ENCODE measurements around the gene TADA2B.

Gene TADA2B

DNA sequence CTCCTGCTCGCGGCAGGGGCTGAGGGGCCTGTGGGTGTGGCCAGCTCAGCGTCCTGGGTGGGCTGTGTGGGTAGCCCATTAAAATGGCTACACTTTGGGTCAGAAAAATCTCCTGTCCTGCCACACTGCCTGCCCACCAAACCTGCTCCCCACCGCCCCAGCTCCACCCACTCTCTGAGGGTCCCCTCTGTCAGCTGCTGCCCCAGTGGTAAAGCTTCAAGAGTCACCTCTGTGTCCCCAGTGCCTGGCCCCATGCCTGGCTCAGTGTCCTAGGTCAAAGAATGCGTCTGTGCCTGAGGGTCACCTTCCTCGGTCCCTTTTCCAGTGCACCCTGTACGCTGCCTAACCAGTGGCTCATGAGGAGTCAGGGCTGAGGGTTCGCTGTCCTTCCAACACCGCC lies 24.9 kb upstream of the TADA2B start:
- no peak for DNase-seq (ENCODE audit: low spot score)

DNA sequence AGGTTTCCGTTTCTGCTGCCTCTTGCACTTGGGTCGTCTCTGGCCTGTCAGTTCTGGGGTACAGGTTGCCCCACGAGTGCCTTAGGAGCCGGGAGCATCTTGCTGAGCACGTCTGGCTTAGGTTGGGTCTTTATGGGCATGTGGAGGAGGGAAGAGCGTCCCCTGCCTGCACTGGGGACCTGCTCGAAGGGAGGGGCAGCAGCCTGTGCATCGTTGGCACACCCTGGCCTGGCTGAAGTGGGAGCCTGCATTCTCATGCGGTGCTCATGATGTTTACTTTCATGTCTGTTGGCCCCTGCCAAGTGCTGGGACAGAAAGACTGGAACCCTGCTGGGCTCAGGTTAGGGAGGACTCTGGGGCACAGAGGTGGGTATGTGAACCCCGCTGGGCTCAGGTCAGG lies 23.8 kb upstream of the TADA2B start:
- no peak for DNase-seq (ENCODE audit: low spot score)

DNA sequence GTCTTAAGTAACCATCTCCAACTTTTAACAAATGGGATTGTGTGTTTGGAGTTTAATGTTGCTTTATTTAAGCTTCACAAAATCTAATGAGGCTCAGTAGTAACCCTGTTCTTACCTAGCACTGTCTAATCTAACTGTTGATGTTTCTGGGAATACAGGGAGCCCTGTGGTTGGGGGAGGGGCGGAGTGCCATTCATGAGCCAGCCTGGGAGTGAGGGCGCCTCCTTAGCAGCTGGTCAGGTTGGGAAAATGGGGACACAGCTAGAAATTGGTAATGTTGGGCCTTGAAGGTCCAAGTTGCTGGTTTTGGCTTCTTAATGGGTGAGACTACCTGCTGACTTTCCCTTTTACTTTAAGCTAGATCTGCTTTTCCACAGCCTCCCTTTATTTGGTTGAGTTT lies 22.9 kb upstream of the TADA2B start:
- DNase-seq (ENCODE audit: low spot score): no peak

DNA sequence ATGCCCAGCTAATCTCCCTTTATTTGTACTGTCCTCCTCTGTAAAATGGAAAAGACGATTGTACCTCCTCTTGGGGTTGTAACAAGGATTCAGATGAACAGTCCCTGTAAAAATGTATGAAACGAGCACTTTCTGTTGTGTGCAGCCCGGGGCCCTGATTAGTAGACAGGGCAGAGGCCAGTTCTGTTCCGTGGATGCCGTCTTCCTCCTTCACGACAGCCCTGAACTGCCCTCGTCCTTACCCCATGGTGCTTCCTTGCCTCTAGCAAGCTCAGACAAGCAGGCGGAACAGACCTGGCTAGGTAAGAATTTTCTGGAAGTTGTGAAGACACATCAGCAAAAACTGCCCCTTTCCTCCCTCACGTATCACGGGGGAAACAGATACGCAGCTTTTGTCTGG lies 22.3 kb upstream of the TADA2B start:
- DNase-seq (ENCODE audit: low spot score): no peak

DNA sequence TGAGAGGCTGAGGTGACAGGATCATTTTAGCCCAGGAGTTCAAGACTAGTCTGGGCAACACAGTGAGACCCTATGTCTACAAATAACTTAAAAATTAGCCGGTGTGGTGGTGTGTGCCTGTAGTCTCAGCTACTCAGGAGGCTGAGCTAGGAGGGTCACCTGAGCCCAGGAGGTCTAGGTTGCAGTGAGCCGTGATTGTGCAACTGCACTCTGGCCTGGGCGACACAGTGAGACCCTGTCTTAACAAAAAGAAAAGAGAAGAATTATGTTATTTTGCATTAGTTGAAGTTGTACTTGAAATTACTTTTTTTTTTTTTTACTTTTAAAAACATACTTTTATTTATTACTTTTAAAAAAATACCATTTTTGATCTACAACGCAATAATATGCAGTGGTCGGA lies 21.8 kb upstream of the TADA2B start:
- DNase-seq (ENCODE audit: low spot score): no peak

DNA sequence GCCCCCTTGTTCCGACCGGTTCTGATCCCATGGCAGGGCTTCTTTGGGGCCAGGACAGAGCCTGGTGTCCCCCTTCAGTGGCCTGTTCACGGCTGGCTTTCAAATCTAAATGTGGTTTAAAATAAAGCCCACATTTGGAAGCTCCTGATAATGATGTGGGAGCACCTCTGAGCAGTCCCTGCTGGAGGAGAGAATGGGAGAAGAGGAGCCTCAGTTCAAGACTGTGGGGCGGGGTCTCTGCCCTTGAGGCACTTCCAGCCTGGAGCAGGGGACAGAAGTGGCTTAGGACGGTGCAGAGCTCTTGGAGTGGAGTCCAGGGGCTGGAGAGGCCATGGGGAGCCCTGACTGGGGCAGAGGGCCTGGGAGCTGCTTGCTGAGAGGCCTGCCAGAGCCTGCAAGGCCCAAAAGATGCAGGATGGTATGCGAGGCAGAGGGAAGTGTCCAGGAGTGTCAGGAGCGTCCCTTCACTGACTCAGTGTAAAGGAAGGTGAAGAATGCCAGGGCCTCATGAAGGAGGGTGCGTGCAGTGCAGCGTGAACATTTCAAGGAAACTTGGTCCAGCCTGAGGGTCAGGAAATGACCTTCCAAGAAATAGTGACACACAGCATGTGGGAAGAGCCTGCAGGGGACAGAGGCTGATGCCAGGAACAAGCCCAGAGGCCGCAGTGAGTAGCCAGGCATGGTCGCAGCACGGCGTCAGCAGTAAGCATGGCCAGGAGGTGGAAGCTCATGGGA lies 21.1 kb upstream of the TADA2B start:
- no peak for DNase-seq (ENCODE audit: low spot score)

DNA sequence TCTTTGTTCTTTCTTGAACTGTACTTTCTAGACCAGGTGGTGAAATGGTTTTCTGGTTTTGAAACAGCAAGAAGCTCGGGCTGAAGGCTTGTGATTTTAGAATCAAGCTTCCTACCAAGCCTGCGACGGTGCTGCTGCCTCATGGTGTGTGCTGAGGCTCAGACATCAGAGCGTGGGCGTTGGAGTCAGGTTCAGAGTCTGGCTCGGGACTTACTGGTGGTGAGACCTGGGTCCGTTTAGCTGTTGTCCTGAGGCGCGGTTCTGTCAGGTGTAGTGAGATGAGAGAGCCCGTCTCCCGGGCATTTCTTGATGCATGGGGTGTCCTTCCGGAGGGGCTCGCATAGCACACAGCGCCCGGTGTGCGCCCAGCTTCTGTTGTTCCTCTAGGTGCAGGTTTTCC lies 19.7 kb upstream of the TADA2B start:
- no peak for DNase-seq (ENCODE audit: low spot score)

DNA sequence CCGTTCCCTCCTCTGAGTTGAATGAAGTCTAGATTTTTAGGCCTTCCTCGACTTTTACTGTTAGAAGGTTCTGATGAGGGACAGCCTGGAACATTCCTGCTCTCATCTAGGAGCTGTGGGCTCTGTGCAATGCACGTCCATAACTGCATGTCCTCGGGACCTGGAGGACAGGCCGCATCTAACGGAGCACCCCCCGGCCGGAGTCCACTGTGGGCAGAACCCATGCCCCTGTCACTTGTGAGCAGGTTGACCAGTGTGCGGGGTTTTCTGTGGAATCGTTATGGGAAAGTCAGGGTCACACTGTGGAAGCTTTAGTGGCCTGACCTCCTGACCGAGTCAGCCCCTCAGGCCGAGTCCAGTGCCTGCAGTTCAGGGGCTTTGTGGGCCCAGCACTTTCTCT lies 19.3 kb upstream of the TADA2B start:
- no peak for DNase-seq (ENCODE audit: low spot score)

DNA sequence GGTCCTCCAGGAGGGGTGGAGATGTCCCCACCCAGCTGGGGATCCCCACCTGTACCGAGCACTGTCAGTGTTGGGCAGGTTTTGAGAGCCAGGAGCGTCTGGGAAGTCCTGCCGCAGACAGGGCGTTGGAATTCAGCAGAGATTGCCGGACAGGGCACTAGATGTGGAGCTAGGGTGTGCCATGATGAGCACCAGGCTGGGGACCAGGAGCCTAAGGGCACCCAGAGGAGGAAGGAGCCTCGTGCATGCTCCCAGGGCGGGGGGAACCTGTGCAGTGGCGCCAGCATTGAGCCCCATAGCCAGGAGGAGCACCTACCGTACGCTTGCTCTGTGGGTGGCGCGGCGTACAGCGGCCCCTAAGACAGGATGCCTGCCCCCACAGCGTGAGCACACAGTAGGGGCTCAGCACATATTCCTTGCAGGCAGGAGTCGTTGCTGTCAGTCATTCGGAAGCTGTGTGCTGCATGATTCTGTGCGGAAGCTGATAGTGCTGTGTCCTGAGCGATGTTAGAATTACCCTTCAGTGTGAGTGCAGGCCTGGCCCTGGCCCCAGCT lies 18.8 kb upstream of the TADA2B start:
- no peak for DNase-seq (ENCODE audit: low spot score)

DNA sequence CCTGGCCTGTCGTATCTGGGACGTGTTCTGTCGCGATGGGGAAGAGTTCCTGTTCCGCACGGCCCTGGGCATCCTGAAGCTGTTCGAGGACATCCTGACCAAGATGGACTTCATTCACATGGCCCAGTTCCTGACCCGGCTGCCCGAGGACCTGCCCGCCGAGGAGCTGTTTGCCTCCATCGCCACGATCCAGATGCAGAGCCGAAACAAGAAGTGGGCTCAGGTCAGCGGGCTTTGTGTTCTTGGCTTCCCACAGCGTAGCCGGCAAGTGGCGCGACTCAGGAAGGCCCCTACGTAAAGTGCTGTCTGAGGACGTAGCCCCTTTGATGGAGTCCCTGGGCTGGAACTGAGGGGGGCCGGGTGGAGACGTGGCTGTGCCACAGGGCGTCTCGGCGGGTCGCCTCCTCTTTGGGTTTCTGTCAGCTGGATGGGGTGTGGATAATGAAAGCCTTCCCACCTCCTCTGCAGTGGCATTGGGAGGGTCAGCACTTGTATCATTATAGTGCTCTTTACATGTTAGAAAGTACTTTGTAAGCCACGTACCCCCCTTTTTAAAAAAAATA lies 18.1 kb upstream of the TADA2B start:
- no peak for DNase-seq (ENCODE audit: low spot score)

DNA sequence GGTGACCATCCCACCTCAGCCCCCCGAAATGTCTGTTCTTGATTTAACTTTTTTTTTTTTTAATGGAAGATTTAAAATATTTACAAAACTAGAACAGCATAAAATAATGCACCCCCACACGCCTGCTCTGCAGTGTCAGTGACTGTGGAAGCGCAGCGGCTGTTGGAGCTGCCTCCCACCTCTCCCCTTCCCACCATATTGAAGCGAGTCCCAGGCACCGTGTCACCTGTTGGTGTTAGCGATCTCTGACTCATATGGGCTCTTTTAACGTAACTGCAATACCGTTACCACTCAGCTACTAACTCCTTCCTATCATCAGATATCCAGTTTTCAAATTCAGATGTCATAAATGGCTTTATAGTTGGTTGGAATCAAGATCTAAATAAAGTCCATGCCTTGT lies 17.1 kb upstream of the TADA2B start:
- DNase-seq (ENCODE audit: low spot score): no peak

DNA sequence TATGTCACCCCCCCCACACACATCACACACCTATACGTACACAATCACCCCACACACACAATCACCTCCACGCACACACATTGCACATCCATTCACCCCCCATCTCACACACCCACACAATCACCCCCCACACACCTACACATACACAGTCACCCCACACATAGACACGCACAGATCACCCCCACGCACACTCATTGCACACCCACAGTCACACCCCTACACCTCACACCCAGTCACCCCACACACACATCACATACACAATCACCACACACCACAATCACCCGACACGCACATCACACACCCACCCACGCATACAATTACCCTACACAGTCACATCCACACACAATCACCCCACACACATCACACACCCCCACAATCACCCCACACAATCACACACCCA lies 15.9 kb upstream of the TADA2B start:
- no peak for DNase-seq (ENCODE audit: low spot score)

DNA sequence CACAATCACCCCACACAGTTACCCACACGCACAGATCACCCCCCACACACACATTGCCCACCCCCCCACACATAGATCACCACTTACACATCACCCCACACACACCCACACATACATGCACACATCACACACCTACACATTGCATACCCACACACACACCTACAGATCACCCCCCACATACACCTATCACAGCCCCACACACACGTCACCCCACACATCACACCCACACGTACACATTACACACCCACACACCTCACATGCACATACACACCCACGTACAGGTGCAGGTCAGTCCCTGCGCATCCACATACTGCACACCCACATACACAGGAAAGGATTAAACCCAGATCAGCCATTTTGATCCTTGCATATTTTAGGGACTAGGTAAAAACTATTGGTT lies 15.3 kb upstream of the TADA2B start:
- no peak for DNase-seq (ENCODE audit: low spot score)

DNA sequence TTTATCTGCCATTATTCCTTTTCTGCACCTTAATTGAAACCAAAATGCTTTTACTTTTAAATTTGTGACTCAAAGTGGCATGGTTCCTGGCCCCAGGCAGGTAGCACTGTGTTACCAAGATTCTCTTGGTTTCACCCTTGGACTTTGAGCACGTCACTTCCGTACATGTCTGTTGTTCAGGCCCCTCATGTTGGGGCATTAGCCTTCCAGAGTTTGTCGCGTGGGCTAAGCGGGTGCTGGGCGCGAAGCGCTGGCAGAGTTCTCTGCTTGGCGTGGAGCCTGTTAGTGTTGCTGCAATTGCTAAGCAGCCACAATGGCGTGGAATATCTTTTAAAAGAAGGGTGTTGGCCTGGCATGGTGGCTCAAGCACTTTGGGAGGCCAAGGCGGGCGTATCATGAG lies 14.0 kb upstream of the TADA2B start:
- no peak for DNase-seq (ENCODE audit: low spot score)

DNA sequence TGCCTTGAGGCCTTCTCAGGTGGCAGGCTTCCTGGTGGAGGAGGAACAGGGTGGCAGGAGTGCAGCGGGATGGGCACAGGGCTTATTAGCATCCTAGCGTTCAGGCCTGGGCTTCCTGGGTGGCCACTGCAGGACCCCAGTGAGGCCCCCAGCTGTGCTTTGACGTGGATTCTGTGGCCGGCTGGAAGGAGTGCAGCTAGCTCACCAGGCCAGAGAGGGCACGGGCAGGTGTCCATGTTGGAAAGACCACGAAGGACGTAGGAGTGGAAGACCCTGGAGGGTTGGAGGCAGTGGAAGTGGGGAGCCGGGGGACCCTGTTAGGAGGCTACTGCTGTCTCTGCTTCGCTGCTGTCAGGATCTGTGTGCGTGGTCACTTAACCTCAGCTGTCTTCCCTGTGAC lies 13.3 kb upstream of the TADA2B start:
- DNase-seq (ENCODE audit: low spot score): no peak

DNA sequence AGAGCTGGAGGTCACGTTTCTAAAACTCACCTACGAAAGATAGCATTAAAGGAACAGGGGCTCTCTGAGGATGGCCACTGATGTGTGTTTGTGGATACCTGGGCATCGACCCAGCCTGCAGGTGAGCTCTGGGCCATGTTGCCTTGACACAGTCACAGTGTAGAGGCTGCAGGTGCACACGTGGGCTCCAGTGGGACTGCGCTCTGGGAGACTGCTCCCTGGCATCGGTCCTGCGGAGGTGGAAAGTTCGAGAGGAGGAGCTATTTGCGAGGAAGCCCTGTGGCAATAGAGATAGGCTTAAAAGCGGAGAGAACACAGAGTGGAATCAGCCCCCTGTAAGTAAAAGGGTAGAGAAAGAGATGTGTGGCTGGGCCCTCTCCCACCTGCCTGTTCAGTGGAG lies 12.3 kb upstream of the TADA2B start:
- no peak for DNase-seq (ENCODE audit: low spot score)

DNA sequence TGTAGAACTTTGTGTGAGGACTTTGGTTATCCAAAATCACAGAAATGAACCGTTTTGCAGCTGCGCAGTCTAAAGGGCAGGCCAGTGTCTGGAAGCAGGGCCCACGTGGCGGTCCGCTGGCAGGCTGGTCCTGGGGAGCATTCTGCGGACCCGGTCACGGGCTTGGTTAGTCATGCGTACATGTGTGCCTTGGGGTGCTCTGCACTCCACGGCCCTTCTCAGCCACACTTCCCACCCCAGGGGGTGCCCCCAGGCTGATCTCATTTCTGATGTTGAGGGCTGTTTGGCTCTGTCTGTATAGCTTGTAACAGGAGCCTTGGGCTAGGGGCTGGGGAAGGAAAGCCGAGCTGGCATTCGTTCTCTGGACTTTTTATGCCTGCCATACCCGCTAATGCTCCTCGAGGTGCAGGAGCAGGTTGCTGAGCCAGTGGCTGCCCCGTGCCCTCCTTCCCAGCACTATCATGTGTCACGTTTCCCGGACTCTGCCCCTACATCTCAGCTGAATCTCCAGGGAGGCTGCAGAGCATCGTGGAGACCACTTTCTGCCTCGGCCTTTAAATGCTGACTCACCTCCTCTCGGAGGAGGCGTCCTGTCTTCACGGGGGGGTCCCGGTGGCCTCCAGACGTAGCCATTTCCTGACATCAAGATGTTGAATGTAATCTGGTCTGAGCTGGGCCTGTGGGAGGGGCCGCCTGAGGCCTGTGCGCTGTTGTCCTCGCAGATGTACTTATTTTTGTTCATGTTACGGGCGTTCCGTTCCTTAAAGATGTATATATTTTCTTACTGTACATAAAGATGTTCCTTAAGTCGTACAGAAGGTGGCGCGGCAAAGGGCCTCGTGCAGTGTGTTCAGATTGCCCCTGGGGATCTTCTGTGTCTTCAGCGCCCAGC lies 11.4 kb upstream of the TADA2B start:
- DNase-seq (ENCODE audit: low spot score): no peak

DNA sequence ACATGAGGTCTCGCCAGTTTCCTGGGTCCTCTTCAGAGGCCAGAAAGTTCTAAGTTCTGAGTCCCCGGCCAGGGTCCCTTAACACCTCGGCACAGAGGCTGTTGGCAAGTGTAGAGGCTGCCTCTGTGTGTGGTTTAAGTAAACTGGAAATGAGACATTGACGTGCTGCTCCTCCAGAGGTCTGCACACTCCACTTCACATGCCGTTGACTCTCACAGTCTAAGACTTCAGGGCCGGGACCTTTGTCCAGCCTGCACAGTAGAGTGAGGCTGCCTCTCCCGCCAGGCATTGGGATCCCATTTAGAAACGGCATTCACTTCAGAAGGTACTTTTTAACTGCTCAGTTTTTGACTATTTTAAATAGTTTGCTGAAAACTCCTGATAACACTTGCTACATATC lies 10.6 kb upstream of the TADA2B start:
- no peak for DNase-seq (ENCODE audit: low spot score)

DNA sequence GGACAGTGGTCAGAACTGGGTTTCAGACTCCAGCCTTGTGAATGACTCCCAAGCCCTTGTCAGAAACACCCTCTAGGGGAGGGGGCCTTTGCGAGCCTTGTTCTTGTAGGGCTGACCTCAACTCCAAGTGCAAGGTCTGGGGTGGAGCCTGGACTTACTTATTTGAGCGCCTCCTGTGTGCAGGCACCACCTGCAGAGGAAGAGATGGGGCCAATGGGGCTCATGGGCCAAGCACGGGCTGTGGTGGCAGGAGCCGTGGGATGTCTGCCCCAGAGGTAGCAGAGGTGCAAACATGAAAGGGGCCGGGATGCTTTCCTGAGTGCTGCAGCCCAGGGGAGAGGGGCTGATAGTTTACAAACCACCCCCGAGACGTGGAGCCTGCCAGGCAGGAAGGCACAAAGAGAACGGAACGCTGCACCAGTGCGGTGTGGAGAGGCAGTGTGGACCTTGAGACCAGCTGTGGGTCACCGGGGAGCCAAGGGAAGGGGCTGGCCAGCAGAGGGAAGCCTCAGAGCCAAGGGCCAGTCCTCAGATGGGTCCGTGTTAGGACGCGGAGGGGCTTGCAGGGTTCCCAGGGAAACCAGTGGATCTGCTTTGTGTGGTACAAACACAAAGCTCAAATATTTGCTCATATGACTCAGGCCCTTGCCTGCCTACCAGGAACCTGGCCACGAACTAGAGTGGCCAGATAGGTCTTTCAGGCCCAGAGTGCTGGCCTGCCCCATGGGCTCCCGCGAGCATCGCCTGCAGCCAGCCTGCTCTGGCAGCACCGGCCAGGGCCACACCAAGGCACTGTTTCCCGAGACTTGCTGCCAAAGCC lies 8.7 kb upstream of the TADA2B start:
- no peak for DNase-seq (ENCODE audit: low spot score)

DNA sequence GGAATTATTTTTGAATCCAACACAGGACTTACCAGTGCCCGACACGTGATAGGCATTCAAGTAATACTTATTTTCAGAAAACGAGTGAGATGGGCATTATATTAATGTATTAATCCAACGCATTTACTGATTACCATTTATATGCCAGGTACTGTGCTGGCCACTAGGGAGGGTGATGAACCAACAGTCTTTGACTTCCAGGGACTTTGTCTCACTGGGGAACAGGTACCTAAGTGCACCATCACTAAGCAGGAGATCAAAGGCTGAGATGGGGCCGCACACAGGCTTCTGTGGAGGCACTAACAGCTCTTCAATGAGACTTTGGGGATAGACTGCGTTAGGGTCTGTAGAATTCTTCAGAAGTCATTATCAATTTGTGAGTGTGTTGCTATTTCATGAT lies 5.7 kb upstream of the TADA2B start:
- no peak for DNase-seq (ENCODE audit: low spot score)

DNA sequence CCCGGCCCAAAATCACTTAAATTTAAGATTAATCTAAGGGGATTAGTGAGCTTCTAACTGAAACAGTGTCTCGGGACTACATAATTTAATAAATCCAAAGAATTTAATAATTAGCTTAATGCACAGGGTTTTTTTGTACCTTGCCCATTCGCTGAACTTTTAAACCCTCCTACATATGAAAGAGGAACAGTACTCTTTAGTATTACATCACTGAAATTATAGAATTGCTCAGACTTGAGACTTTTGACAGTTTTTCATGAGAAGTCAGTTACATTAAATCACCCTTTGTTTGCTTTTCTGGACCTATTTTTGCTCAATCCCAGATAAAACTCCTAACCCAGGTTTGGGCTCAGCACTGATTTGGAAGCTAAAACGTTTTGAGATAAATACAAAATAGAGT lies 2.4 kb upstream of the TADA2B start:
- DNase-seq (ENCODE audit: low spot score): no peak

DNA sequence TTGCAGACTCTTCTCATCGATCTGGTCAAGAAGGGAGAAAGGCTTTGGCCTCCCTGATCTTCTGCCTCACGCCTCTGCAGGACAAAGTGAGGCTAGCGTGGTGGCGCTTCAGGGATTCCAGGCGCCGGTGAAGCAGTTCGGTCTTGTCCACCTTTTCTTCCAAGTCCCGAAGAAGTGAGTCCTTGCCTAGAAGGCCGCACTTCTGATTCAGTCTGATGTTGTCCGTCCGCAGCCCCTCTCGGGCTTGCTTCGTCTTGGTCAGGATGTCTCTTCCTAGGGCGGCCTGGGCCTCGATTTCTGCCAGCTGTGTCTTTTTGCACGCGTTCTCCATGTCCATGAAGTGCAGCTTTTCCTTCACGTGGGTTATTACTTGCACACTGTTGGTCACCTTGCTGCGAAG lies 1.9 kb upstream of the TADA2B start:
- no peak for DNase-seq (ENCODE audit: low spot score)
